Neural progenitor cell (in vitro differentiated cells): ENCODE results near the gene GPBAR1. TPM values are rescaled to one million over a fixed set of nuclear protein-coding genes. Genes with fewer than 3 reads are reported as not detected.

Experiments
- DNase-seq: peaks from one replicate; pipeline ENCODE4 v3.0.0-alpha.2; 2016; ENCODE audit warnings: low spot score
- H2AFZ ChIP-seq: fragments of 200-600 bp; sonication (generic); replicated peaks from 2 replicates; pipeline ENCODE4 v1.6.1; 2016; ENCODE audit warnings: antibody characterized with exemption
- H3F3A ChIP-seq: fragments of 200-600 bp; sonication (generic); 2 replicates; pipeline ENCODE4 v1.6.1; 2016; ENCODE audit warnings: antibody characterized with exemption, low read depth
- H3K27ac ChIP-seq: fragments of 200-600 bp; sonication (generic); 2 replicates; pipeline ENCODE4 v1.5.1; 2016; ENCODE audit warnings: mild to moderate bottlenecking
- H3K27me3 ChIP-seq: fragments of 200-600 bp; sonication (generic); 2 replicates; pipeline ENCODE4 v1.6.1; 2016; ENCODE audit warnings: mild to moderate bottlenecking, moderate library complexity
- H3K36me3 ChIP-seq: fragments of 200-600 bp; sonication (generic); 2 replicates; pipeline ENCODE4 v1.5.1; 2016
- H3K4me1 ChIP-seq: fragments of 200-600 bp; sonication (generic); 2 replicates; pipeline ENCODE4 v1.6.1; 2016; ENCODE audit warnings: mixed run types
- H3K4me2 ChIP-seq: fragments of 200-600 bp; sonication (generic); 2 replicates; pipeline ENCODE4 v1.6.1; 2016
- H3K4me3 ChIP-seq: fragments of 200-600 bp; sonication (generic); 2 replicates; pipeline ENCODE4 v1.5.1; 2016
- H3K79me2 ChIP-seq: fragments of 200-600 bp; sonication (generic); 2 replicates; pipeline ENCODE4 v1.6.1; 2016; ENCODE audit warnings: low read depth
- H3K9ac ChIP-seq: fragments of 200-600 bp; sonication (generic); 2 replicates; pipeline ENCODE4 v1.6.1; 2016
- H3K9me3 ChIP-seq: fragments of 200-600 bp; sonication (generic); 2 replicates; pipeline ENCODE4 v1.5.1; 2016; ENCODE audit warnings: low read depth
- H4K20me1 ChIP-seq: fragments of 200-600 bp; sonication (generic); 2 replicates; pipeline ENCODE4 v1.6.1; 2016; ENCODE audit warnings: low read depth
- H3K27ac Mint-ChIP-seq: 3 replicates; pipeline ENCODE4 v1.8.0; 2021; ENCODE audit warnings: mixed read lengths
- H3K27me3 Mint-ChIP-seq: 2 replicates; pipeline ENCODE4 v1.8.0; 2022; ENCODE audit warnings: low read depth, mild to moderate bottlenecking, inconsistent platforms, moderate library complexity, mixed read lengths; ENCODE audit not compliant: insufficient read depth
- H3K36me3 Mint-ChIP-seq: 3 replicates; pipeline ENCODE4 v1.8.0; 2021; ENCODE audit warnings: mixed read lengths
- H3K4me1 Mint-ChIP-seq: 3 replicates; pipeline ENCODE4 v1.8.0; 2021; ENCODE audit warnings: mixed read lengths
- H3K4me3 Mint-ChIP-seq: 3 replicates; pipeline ENCODE4 v1.8.0; 2021; ENCODE audit warnings: mild to moderate bottlenecking, moderate library complexity, mixed read lengths
- H3K9me3 Mint-ChIP-seq: 3 replicates; pipeline ENCODE4 v1.8.0; 2020; ENCODE audit warnings: mixed read lengths
- EZH2 ChIP-seq: fragments of 200-600 bp; sonication (generic); IDR thresholded peaks from 2 replicates; pipeline ENCODE4 v1.6.1; 2017; ENCODE audit warnings: antibody characterized with exemption, mild to moderate bottlenecking, moderate library complexity
- EZH2phosphoT487 ChIP-seq: fragments of 200-600 bp; sonication (generic); IDR thresholded peaks from 2 replicates; pipeline ENCODE4 v1.6.1; 2017; ENCODE audit warnings: antibody characterized with exemption
- total RNA-seq: library from RNA; depleted of rRNA; stranded (reverse); fragments of >200 nt; gene quantifications from 2 replicates; pipeline ENCODE4 v1.2.3, GENCODE V29; 2015; ENCODE audit warnings: low replicate concordance
- TF ChIP-seq, protein P1 (sequence below): fragments of 200-600 bp; sonication (generic); IDR thresholded peaks from 2 replicates; pipeline ENCODE4 v1.5.1; 2017; ENCODE audit warnings: antibody characterized with exemption, mild to moderate bottlenecking

GPBAR1 gene
- total RNA-seq, 1 donor from 2014 or later = not detected

DNA sequence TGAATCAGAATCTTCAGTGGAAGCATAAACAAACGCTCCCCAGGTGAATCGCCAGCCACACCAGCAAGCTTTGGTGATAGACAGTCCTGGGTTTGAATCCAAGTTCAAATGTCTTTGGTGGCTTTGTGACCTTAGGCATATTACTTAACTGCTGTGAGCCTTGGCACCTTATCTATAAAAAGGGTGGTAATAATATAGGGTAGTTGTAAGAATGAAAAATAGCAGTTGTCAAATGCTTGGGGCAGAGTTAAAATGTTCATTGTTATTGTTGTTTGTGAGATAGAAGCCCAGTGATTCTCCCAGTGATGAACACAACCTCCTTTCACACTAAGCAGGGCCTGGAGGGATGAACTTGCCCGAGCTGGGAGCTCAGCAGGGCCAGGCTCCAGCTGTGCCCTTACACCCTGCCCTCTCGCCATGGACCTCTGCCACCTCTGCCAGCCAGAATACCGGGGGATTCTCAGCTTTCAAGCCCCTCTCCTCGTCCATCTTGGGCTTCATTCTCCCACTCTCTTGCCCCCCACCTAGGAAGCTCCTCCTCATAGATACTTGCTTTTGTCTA lies 37.6 kb downstream of the GPBAR1 start:
- Histone ChIP-seq H4K20me1 (no peaks in the 10 kb centered on the region), H3K4me1 (peaks cover 9% of the 10 kb centered on the region), H3K36me3 (no peaks in the 10 kb centered on the region), H3K79me2 (no peaks in the 10 kb centered on the region), H2AFZ (no peak overlapping the region), H3K27me3 (no peaks in the 10 kb centered on the region), H3K9ac (no peak overlapping the region), H3K4me2 (no peak overlapping the region), H3F3A (no peaks in the 10 kb centered on the region), H3K9me3 (no peaks in the 10 kb centered on the region), H3K27ac (no peak overlapping the region), H3K4me3 (no peak overlapping the region)
- H3K9me3 Mint-ChIP-seq = no peaks in the 10 kb centered on the region
- no peak overlapping the region for H3K4me3 Mint-ChIP-seq
- DNase-seq = no peak
- H3K27ac Mint-ChIP-seq = peak overlapping the region; percentile 14
- peaks cover 14% of the 10 kb centered on the region for H3K4me1 Mint-ChIP-seq
- peaks cover 10% of the 10 kb centered on the region for H3K27me3 Mint-ChIP-seq
- H3K36me3 Mint-ChIP-seq = no peaks in the 10 kb centered on the region
- TF ChIP-seq EZH2 (no peak), EZH2phosphoT487 (no peak)
- TF ChIP-seq, protein P1, sequence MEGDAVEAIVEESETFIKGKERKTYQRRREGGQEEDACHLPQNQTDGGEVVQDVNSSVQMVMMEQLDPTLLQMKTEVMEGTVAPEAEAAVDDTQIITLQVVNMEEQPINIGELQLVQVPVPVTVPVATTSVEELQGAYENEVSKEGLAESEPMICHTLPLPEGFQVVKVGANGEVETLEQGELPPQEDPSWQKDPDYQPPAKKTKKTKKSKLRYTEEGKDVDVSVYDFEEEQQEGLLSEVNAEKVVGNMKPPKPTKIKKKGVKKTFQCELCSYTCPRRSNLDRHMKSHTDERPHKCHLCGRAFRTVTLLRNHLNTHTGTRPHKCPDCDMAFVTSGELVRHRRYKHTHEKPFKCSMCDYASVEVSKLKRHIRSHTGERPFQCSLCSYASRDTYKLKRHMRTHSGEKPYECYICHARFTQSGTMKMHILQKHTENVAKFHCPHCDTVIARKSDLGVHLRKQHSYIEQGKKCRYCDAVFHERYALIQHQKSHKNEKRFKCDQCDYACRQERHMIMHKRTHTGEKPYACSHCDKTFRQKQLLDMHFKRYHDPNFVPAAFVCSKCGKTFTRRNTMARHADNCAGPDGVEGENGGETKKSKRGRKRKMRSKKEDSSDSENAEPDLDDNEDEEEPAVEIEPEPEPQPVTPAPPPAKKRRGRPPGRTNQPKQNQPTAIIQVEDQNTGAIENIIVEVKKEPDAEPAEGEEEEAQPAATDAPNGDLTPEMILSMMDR = no peak

DNA sequence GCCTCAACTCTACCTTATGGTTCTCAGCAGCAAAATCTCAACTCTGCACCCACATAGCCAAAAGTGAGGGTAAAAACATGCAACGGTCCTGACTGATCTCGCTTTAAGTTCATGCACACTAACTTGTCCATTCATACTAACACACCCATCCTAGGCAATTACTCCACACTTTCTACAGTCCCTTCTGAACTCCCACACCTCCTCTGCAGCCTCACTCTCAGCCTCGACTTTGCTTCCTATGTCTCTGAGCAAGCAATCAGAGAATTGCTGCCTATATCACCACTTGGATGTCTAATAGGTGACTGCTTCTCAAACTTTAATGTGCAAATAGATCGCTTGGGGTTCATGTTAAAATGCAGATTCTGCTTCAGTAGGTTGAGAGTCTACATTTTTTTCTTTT lies 39.3 kb downstream of the GPBAR1 start:
- Mint-ChIP-seq H3K9me3 (no peaks in the 10 kb centered on the region), H3K27me3 (peaks cover 5% of the 10 kb centered on the region), H3K4me3 (no peak overlapping the region), H3K27ac (no peak overlapping the region), H3K4me1 (peaks cover 7% of the 10 kb centered on the region), H3K36me3 (no peaks in the 10 kb centered on the region)
- H3K36me3 ChIP-seq = no peaks in the 10 kb centered on the region
- no peaks in the 10 kb centered on the region for H3K27me3 ChIP-seq
- DNase-seq = no peak
- no peak overlapping the region for H3K27ac ChIP-seq
- no peak for TF ChIP-seq EZH2phosphoT487
- no peak overlapping the region for H3K9ac ChIP-seq
- H3K4me3 ChIP-seq = no peak overlapping the region
- no peaks in the 10 kb centered on the region for H3F3A ChIP-seq
- no peaks in the 10 kb centered on the region for H3K9me3 ChIP-seq
- H3K4me1 ChIP-seq = peaks cover under 1% of the 10 kb centered on the region
- H2AFZ ChIP-seq = no peak overlapping the region
- no peak overlapping the region for H3K4me2 ChIP-seq
- no peaks in the 10 kb centered on the region for H3K79me2 ChIP-seq
- no peaks in the 10 kb centered on the region for H4K20me1 ChIP-seq

DNA sequence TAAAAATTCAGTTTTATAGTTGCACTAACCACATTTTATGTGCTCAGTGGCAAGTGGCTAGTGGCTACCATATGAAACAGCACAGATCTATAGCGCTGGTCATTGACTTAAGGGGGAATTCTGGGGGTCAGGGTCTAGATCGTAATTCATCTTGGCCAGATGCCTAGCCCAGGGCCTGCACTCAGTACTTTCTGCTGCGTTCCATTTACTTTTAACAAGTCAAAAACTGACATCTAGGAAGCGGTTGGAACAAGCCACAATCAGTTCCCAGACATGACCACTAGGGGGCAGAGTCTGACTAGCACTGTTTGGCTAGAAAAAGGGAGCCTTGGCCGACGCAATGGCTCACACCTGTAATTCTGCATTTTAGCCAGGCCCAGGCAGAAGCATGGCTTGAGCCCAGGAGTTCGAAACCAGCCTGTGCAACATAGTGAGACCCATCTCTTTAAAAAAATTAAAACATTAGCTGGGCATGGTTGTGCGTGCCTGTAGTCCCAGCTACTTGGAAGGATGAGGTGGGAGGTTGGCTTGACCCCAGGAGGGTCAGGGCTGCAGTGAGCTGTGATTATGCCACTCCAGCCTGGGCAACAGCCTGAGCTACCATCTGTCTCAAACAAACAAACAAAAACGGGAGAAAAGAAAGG lies 40.5 kb downstream of the GPBAR1 start:
- H3K27me3 Mint-ChIP-seq = peaks cover 11% of the 10 kb centered on the region
- peaks cover 3% of the 10 kb centered on the region for H3K4me1 Mint-ChIP-seq
- no peak for TF ChIP-seq EZH2phosphoT487
- TF ChIP-seq EZH2 = no peak
- TF ChIP-seq, protein P1 = peak; percentile 98
- H3K27ac Mint-ChIP-seq = no peak overlapping the region
- no peak overlapping the region for H2AFZ ChIP-seq
- peak; percentile 91 for DNase-seq
- H3K4me2 ChIP-seq = no peak overlapping the region
- no peaks in the 10 kb centered on the region for H3K27me3 ChIP-seq
- no peaks in the 10 kb centered on the region for H3K9me3 Mint-ChIP-seq
- no peak overlapping the region for H3K4me3 Mint-ChIP-seq
- H3K4me1 ChIP-seq = no peaks in the 10 kb centered on the region
- no peaks in the 10 kb centered on the region for H4K20me1 ChIP-seq
- H3K36me3 ChIP-seq = no peaks in the 10 kb centered on the region
- H3K4me3 ChIP-seq = no peak overlapping the region
- no peaks in the 10 kb centered on the region for H3K36me3 Mint-ChIP-seq
- H3K27ac ChIP-seq = no peak overlapping the region
- H3K9me3 ChIP-seq = no peaks in the 10 kb centered on the region
- H3K79me2 ChIP-seq = no peaks in the 10 kb centered on the region
- H3K9ac ChIP-seq = no peak overlapping the region
- no peaks in the 10 kb centered on the region for H3F3A ChIP-seq

DNA sequence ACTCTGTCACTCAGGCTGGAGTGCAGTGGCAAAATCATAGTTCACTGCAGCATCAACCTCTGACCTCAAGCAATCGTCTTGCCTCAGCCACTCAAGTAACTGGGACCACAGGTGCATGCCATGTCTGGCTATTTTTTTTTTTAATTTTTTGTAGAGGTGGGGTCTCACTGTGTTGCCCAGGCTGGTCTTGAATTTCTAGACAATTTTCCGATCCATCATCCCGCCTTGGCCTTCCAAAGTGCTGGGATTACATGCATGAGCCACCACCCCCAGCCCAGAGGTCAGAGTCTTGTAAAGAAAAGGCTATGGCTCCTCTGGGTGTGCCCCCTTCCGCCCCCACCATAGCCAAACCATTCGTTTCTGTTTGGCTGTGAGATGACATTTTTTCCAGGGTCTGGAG lies 44.6 kb downstream of the GPBAR1 start:
- H3K4me2 ChIP-seq = no peak overlapping the region
- no peak overlapping the region for H3K4me3 ChIP-seq
- no peak overlapping the region for H3K4me3 Mint-ChIP-seq

More for the DNA sequence above, 44.6 kb downstream of the GPBAR1 start:
- no peaks in the 10 kb centered on the region for H3K9me3 Mint-ChIP-seq
- Histone ChIP-seq H3K27ac (no peak overlapping the region), H3K27me3 (no peaks in the 10 kb centered on the region), H3K36me3 (no peaks in the 10 kb centered on the region), H3K9me3 (no peaks in the 10 kb centered on the region), H3K79me2 (no peaks in the 10 kb centered on the region), H4K20me1 (no peaks in the 10 kb centered on the region), H3K9ac (no peak overlapping the region), H3K4me1 (no peaks in the 10 kb centered on the region), H3F3A (no peaks in the 10 kb centered on the region), H2AFZ (no peak overlapping the region)
- peaks cover 15% of the 10 kb centered on the region for H3K27me3 Mint-ChIP-seq
- no peaks in the 10 kb centered on the region for H3K36me3 Mint-ChIP-seq
- peaks cover 3% of the 10 kb centered on the region for H3K4me1 Mint-ChIP-seq
- peak overlapping the region; percentile 55 for H3K27ac Mint-ChIP-seq
- TF ChIP-seq, protein P1 = no peak
- no peak for TF ChIP-seq EZH2
- TF ChIP-seq EZH2phosphoT487 = no peak
- no peak for DNase-seq
